NCI-H1694 (cell line): ENCODE data around the gene NCOR1.

Source experiments
- DNase-seq: peaks from one replicate; lab custom pipeline; 2025; lab: John Stamatoyannopoulos, UW

NCOR1 gene

GRCh38 chr17:16026895-16027294 is 188.4 kb downstream of the NCOR1 start:
- DNase-seq = no peak

- DNase-seq = no peak
Measured at GRCh38 chr17:16025202-16025601, 190.1 kb downstream of the NCOR1 start.

GRCh38 chr17:16023881-16024280 is 191.5 kb downstream of the NCOR1 start:
- DNase-seq = no peak

- no peak for DNase-seq
Measured at GRCh38 chr17:16019347-16019746, 196.0 kb downstream of the NCOR1 start.

GRCh38 chr17:16013943-16014407 is 201.4 kb downstream of the NCOR1 start:
- peak; percentile 21 for DNase-seq

- DNase-seq = no peak
Measured at GRCh38 chr17:16007439-16007838, 207.9 kb downstream of the NCOR1 start.

- no peak for DNase-seq
Measured at GRCh38 chr17:16005636-16006035, 209.7 kb downstream of the NCOR1 start.

GRCh38 chr17:16003841-16004240 is 211.5 kb downstream of the NCOR1 start:
- no peak for DNase-seq

GRCh38 chr17:16002708-16003260 is 212.6 kb downstream of the NCOR1 start:
- DNase-seq = no peak

- DNase-seq = no peak
Measured at GRCh38 chr17:16001226-16001897, 214.0 kb downstream of the NCOR1 start.

GRCh38 chr17:15999974-16000827 is 215.1 kb downstream of the NCOR1 start:
- peak; percentile 10 for DNase-seq

GRCh38 chr17:15999141-15999973 is 216.0 kb downstream of the NCOR1 start, which contains the start of the genes TTC19 and ZSWIM7:
Gene TTC19 (plus strand): TSS chr17:15999824. CDS start chr17:15999849, 25 bp downstream.
Gene ZSWIM7 (minus strand): TSS chr17:15999704. CDS start chr17:15999594, 110 bp downstream.
- peak; percentile 86 for DNase-seq

- no peak for DNase-seq
Measured at GRCh38 chr17:15998031-15998562, 217.2 kb downstream of the NCOR1 start.

GRCh38 chr17:15996322-15996721 is 219.0 kb downstream of the NCOR1 start:
- DNase-seq = no peak

- DNase-seq = no peak
Measured at GRCh38 chr17:15981646-15982580, 233.4 kb downstream of the NCOR1 start.

- no peak for DNase-seq
Measured at GRCh38 chr17:15981208-15981607, 234.1 kb downstream of the NCOR1 start.
